Activated naive CD4-positive, alpha-beta T cell treated with anti-CD3 and anti-CD28 coated beads, Interleukin-2, amount 50 U/mL, for 72 hours (primary cell): ENCODE data around the gene ZNRF1. TPM values are rescaled to one million over a fixed set of nuclear protein-coding genes. Genes with fewer than 3 reads are reported as not detected.

ENCODE experiments used
- ATAC-seq, 2 donors: fragments of 150-1000 bp; cut with Tn5 transposase; 2 replicates each; pipeline ENCODE4 v1.10.0; 2021; ENCODE audit warnings: mild to moderate bottlenecking in 2 of 2, moderate library complexity in 2 of 2
- DNase-seq, 2 donors: peaks; one replicate each; pipeline ENCODE4 v3.0.0; 2021 to 2022; ENCODE audit warnings: low spot score in 2 of 2
- H3K27ac Mint-ChIP-seq, 2 donors: one replicate each; pipeline ENCODE4 v1.8.0; 2022; ENCODE audit warnings: mild to moderate bottlenecking in 2 of 2, mixed read lengths in 2 of 2
- H3K36me3 Mint-ChIP-seq, 2 donors: one replicate each; pipeline ENCODE4 v1.8.0; 2022; ENCODE audit warnings: mixed read lengths in 2 of 2
- H3K9me3 Mint-ChIP-seq, 2 donors: one replicate each; pipeline ENCODE4 v1.8.0; 2022; ENCODE audit warnings: mixed read lengths in 2 of 2
- total RNA-seq, 2 donors: library from RNA; stranded (reverse); gene quantifications; one replicate each; pipeline ENCODE4 v1.2.3, GENCODE V29; 2022

ZNRF1 gene
- total RNA-seq, 2 donors from 2014 or later, result 20.4 to 45.1 TPM

DNA sequence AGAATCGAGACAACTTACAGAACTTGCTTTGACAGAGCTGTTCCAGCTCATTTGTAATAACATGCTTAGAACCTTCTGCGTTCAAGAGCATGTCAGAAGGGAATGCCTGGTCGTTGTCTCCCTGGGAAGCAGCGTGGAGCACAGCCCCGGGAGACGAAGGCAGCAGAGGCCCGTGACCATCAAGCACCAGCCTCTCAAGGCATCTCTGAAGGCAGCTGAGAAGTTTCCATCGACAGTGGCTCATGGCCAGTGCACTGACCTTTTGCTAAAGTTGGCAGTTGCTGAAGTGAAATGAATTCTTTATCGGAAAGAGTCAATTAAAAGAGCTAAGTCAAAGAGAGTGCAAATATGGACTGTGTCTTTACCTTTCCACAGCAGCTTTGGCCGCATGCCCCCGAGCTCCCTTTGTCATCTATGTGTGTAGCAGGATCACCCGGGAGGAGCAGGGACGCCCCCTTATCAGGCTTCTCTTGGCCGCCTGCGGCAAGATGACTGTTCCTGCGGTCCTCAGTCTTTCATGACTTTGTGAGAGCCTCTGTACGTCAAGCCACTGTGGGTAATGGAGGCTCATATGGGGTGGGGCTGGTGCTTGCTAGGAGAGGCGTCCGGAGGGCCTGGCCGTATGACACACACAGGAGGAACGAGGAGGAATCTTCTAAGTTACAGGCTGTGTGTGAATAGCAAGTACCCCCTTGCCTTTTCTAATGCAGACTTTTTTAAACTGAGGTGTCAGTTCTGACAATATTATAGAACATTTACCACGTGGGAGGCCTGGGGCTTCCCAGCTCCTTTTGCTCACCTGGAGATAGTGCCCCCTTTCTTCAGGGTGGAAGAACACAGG, 63.5 kb downstream of the ZNRF1 start:
- Mint-ChIP-seq H3K9me3 (peaks cover 0 to 5% of the 10 kb centered on the region in 2 donors), H3K36me3 (peaks cover 0 to 11% of the 10 kb centered on the region in 2 donors), H3K27ac (peak overlapping the region in 1 of 2 donors; percentile 50)
- ATAC-seq (no peak), DNase-seq (no peak)

DNA sequence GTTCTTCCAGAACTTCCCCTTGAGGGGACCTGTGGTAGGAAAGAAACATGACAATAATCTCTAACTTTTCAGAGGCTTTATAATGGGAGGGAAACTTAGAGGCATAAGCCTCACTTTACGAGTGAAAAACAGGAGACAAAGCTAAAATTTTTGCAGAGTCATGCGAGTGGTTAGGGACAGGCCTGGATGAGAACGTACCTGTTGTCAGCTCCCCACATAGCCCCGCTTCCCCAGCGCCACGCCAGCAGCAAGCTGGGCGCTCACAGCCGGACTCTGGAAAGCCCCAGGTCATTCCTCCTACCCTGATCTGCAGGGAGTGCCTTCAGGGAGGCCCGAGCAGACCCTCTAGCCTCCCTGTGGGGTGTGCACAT, 64.1 kb downstream of the ZNRF1 start:
- Mint-ChIP-seq H3K27ac (peak overlapping the region in 1 of 2 donors; percentile 50), H3K9me3 (peaks cover 0 to 5% of the 10 kb centered on the region in 2 donors)
- ATAC-seq, result no peak

GRCh38 chr16:75063549-75064088, 64.8 kb downstream of the ZNRF1 start:
- DNase-seq, result no peak
- H3K27ac Mint-ChIP-seq, result peak overlapping the region in 1 of 2 donors; percentile 81
- peaks cover 0 to 5% of the 10 kb centered on the region in 2 donors for H3K9me3 Mint-ChIP-seq
- no peak for ATAC-seq
- peaks cover 0 to 11% of the 10 kb centered on the region in 2 donors for H3K36me3 Mint-ChIP-seq

More for the DNA sequence above, 64.1 kb downstream of the ZNRF1 start:
- no peak for DNase-seq
- H3K36me3 Mint-ChIP-seq, result peaks cover 0 to 11% of the 10 kb centered on the region in 2 donors

DNA sequence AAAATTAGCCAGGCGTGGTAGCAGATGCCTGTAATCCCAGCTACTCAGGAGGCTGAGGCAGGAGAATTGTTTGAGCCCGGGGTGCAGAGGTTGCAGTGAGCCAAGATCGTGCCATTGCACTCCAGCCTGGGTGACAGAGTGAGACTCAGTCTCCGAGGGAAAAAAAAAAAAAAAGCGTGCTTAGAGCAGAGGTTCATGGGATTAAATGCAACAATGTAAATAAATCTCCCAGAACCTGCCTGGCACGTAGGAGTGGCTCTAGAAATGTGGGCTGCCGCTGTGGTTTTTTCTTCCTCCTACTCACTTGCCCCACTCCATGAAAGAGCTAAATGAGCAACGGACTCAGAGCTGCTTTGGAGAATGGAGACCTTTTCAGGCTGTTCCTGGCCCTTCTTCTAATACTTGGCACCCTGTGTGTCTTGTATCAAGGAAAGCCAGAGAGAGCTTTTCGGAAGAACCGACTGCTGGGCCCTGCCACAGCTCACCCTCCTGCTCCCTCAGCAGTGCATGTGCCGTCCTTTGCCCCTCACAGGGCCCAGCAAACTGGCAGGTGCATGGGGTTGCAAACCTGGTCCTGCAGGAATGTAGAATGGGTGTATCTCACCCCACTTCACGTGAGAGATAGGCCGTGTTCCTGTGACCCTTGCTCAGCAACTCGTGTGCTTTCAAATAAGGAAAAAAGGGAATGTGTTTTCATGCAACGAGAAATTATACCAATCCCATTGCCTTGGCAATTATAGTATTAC, 65.8 kb downstream of the ZNRF1 start:
- Mint-ChIP-seq H3K9me3 (peaks cover 0 to 5% of the 10 kb centered on the region in 2 donors), H3K36me3 (peaks cover 0 to 12% of the 10 kb centered on the region in 2 donors), H3K27ac (peak overlapping the region in 1 of 2 donors; percentile 72)
- peak; percentile 75 to 79 for ATAC-seq
- no peak for DNase-seq

DNA sequence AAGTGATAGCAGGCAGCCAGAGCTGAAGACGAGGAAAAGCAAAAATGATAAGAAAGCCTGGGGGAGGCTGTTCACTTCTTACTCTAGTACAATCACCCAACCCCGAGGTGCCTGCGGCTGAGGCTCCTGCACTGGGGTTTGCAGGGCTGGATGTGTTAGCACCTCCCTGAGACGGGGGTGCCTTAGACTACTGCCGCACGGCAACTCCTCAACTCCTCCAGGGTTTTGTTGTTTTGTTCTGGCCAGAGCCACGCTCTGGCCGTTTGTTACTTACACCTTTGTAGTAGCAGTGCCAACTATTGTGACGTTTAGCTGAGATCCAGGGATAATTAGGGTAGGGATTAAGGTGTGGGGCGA, 66.3 kb downstream of the ZNRF1 start:
- peak overlapping the region in 1 of 2 donors; percentile 72 for H3K27ac Mint-ChIP-seq
- H3K36me3 Mint-ChIP-seq, result peaks cover 0 to 18% of the 10 kb centered on the region in 2 donors

DNA sequence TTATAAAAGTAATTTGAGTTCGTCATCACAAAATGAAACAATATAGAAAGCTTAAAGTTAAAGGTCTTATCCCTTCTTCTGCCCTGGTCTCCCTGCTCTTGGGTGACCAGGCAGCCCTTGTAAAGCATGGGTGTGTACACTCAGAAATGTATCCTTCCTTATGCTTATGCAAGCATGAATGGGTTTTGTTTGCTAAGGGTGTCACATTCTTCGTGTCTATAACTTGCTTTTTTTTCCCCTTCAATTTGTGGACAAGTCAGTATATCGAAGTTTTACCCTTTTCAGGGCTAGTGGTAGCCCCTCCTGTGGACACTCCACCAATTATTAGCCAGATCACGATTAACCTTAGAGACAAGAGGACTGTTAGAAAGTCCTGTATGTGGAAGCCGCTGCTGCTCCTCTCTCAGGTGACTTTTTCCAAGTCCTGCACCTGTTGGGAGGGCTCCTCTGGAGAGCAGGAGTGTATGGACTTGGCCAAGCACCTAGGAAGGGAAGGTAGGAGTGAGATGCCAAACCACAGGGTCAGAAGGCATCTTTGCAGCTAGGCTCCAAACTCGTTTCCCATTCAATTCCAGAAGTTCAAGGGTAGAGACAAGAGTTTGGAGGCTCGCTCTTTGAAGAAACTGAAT, 66.8 kb downstream of the ZNRF1 start:
- peaks cover 0 to 20% of the 10 kb centered on the region in 2 donors for H3K36me3 Mint-ChIP-seq
- no peak for DNase-seq
- H3K27ac Mint-ChIP-seq, result peak overlapping the region in 1 of 2 donors; percentile 11
- no peak for ATAC-seq
- H3K9me3 Mint-ChIP-seq, result peaks cover 0 to 5% of the 10 kb centered on the region in 2 donors

More for the DNA sequence above, 66.3 kb downstream of the ZNRF1 start:
- ATAC-seq, result peak; percentile 67 to 81
- peaks cover 0 to 5% of the 10 kb centered on the region in 2 donors for H3K9me3 Mint-ChIP-seq
- DNase-seq, result peak in 1 of 2 donors; percentile 12

GRCh38 chr16:75066861-75067447, 68.1 kb downstream of the ZNRF1 start:
- peaks cover 0 to 5% of the 10 kb centered on the region in 2 donors for H3K9me3 Mint-ChIP-seq
- no peak overlapping the region for H3K27ac Mint-ChIP-seq
- ATAC-seq, result no peak
- H3K36me3 Mint-ChIP-seq, result peaks cover 0 to 20% of the 10 kb centered on the region in 2 donors
- DNase-seq, result no peak

- ATAC-seq, result no peak
- no peak for DNase-seq
- Mint-ChIP-seq H3K9me3 (peaks cover 0 to 5% of the 10 kb centered on the region in 2 donors), H3K36me3 (peaks cover 0 to 23% of the 10 kb centered on the region in 2 donors), H3K27ac (no peak overlapping the region)
These were observed 69.5 kb downstream of the ZNRF1 start for GRCh38 chr16:75068085-75069031.

GRCh38 chr16:75070012-75070841, 71.4 kb downstream of the ZNRF1 start:
- no peak for DNase-seq
- peaks cover 0 to 35% of the 10 kb centered on the region in 2 donors for H3K36me3 Mint-ChIP-seq
- no peak for ATAC-seq
- peak overlapping the region; percentile 22 to 38 for H3K27ac Mint-ChIP-seq
- peaks cover 0 to 5% of the 10 kb centered on the region in 2 donors for H3K9me3 Mint-ChIP-seq

GRCh38 chr16:75071621-75072020, 72.8 kb downstream of the ZNRF1 start:
- no peak for DNase-seq
- H3K27ac Mint-ChIP-seq, result peak overlapping the region in 1 of 2 donors; percentile 73
- ATAC-seq, result no peak
- peaks cover 4 to 5% of the 10 kb centered on the region in 2 donors for H3K9me3 Mint-ChIP-seq
- peaks cover 5 to 32% of the 10 kb centered on the region in 2 donors for H3K36me3 Mint-ChIP-seq

DNA sequence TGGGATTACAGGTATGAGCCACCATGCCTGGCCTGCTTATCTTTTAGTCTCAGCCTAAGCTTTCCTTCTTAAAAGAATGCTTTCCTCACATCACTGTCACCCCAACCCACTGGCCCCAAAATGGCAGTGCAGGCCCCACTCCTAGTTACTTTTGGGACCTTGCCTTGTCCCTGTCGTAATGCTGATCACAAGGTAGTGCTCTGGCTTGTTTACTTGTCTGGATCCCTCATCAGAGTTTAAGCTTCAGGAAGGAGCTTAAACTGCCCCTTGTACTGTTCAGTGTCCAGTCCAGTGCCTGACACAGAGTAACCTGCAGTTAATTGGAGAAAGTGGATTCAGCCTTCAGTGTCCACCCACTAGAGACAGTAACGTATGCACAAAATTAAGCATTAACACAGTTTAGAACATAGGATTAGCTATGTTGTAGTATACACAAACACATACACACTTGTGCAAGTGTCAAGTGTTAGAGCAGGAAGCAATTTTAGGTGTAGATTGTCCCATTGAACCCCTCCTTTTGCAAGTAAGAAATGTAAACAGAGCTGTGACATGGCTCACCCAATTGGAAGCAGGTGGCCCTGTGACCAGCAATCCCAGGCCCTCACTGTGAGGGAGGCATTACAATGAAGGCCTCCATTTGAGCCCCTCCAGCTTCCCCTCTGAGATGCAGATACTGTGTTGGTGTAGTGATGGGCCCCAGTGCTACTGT, 73.6 kb downstream of the ZNRF1 start:
- Mint-ChIP-seq H3K27ac (no peak overlapping the region), H3K9me3 (peaks cover 0 to 4% of the 10 kb centered on the region in 2 donors), H3K36me3 (peaks cover 5 to 33% of the 10 kb centered on the region in 2 donors)
- DNase-seq, result no peak
- no peak for ATAC-seq

DNA sequence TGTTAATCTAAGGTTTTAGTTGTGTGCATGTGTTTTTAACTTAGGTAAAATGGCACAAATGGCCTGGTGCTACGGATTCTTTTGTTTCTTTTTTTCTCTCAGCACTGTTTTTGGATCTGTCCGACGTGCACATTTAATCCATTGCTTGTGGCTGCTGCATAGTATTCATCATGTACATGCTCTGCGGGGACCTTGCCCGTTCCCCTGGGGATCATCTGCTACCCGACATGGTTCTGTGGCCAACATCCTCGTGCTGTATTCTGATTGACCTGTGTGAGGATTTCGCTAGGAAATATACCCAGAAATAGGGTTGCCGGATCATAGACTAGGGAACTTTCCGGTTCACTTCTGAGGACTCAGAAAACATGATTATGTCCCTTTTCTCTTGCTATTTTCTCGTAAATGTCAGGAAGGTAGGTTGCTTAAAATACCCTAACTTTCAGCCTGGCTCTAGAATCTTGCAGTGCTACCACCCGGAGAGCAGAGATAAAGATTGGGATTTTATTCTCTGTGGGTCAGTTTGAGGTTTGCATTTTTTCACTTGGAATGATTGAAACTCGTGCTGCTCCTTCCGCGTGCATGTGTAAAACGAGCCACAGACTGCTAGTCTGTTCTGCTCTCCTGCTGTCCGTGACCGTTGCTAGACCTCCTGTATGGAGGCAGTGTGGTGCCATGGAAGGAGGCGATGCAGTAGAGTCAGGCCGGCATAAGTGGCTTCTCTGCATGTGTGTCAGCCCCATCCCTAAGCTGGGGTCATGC, 74.9 kb downstream of the ZNRF1 start:
- ATAC-seq (no peak), DNase-seq (no peak)
- H3K36me3 Mint-ChIP-seq, result peaks cover 5 to 46% of the 10 kb centered on the region in 2 donors
- H3K27ac Mint-ChIP-seq, result peak overlapping the region; percentile 57
- H3K9me3 Mint-ChIP-seq, result peaks cover 4 to 8% of the 10 kb centered on the region in 2 donors

DNA sequence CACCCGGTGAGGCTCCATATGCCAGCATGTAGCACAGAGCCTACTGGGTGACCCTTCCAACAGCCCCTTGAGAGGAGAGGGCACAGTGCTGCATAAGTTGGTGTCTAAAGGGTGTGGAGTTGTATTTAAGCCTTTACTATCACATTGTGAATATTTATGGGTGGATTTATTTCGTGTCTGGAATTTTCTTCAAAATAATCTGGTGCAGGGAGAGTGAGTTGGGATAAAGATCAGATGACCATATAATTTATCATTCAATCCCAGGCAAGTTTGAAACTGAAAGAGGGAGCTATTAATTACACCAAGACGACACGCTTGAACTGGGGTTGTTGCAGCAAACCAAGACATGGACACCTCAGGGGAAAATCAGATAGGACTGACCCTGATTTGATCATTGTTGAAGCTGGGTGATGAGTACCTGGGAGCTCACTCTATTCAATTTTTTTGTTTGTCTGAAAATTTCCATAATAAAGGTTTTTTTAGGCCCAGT, 75.5 kb downstream of the ZNRF1 start:
- peaks cover 5 to 51% of the 10 kb centered on the region in 2 donors for H3K36me3 Mint-ChIP-seq
- ATAC-seq (no peak), DNase-seq (no peak)
- peak overlapping the region in 1 of 2 donors; percentile 57 for H3K27ac Mint-ChIP-seq
- H3K9me3 Mint-ChIP-seq, result peaks cover 4 to 11% of the 10 kb centered on the region in 2 donors
